Measurements from ENCODE around the gene SP7. TPM values are rescaled to one million over a fixed set of nuclear protein-coding genes. Genes with fewer than 3 reads are reported as not detected.

The SP7 gene
- total RNA-seq, 1 donor from 2014 or later, result 0.31 TPM

DNA sequence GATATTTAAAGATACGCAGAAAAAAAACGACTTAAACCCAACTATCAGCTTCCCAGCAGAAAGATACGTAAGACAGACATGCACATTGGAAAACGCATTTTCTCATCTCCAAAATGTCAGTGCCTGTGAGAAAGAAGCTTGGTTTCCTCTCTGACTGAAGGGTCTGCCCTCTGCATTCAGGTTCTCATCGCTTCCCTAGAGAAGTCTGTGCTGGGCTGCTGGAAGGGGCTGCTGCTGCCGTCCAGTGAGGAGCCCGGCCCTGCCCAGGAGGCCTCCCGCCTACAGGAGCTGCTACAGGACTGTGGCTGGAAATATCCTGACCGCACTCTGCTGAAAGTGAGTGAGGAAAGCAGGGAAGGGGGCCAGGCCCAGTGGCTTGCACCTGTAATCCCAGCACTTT lies 45.5 kb downstream of the SP7 start:
- DNase-seq (ENCODE audit: low spot score) (no peak), ATAC-seq (no peak)
- intact Hi-C loops (cut with DNase I), result no loop called here

DNA sequence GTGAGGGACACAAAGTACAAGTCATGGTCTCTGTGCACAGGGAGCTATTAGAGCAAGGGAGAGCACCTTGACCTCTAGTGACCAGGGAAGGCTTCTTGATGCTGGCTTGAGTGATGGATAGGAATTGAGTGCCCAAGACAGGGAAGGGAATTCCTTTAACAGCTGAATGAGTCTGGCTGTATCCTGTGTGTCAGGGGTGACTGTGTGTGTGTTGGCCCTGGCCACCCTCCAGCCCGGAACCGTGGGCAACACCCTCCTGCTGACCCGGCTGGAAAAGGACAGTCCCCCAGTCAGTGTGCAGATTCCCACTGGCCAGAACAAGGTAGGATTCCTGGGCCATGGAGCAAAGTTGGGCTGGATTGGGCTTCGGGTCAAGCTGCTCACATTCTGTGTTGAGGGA lies 46.3 kb downstream of the SP7 start:
- DNase-seq (ENCODE audit: low spot score), result no peak
- intact Hi-C loops (cut with DNase I), result loop anchor here (2.0 kb wide), 1 partner anchor 77 kb away; no protein-coding TSS in a partner anchor
- no peak for ATAC-seq

DNA sequence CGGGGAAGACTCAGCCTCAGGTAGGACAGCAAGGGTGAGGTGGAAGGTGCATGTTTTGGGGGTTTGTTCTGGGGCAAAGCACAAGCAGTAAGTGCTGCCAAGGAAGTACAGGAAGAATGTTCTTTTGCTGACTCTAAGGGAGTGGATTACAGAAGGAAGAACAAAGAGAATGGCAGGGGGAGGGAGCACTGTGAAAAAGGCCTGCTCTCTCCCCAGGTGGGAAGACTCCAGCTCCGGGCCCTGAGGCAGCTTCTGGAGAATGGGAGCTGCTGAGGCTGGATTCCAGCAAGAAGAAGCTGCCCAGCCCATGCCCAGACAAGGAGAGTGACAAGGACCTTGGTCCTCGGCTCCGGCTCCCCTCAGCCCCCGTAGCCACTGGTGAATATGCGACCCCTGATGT lies 47.8 kb downstream of the SP7 start:
- intact Hi-C loops (cut with DNase I), result loop anchor here (2.0 kb wide), 1 partner anchor 76 kb away; no protein-coding TSS in a partner anchor
- ATAC-seq (no peak), DNase-seq (ENCODE audit: low spot score) (no peak)

DNA sequence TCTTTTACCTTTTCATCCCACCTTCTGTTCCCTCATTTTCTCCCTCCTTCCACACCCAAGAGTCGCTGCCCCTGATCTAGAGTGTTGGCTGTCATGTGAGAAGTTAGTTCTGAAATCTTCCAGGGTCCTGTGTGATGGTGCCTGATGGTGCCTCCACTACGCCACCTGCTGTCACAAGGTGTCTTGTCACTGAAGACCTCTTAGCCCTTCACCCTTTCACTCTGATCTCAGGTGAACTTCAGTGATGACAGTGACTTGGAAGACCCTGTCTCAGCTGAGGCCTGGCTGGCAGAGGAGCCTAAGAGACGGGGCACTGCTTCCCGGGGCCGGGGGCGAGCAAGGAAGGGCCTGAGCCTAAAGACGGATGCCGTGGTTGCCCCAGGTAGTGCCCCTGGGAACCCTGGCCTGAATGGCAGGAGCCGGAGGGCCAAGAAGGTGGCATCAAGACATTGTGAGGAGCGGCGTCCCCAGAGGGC lies 48.4 kb downstream of the SP7 start:
- intact Hi-C loops (cut with DNase I), result loop anchor here (2.0 kb wide), 1 partner anchor 75 kb away; no protein-coding TSS in a partner anchor
- DNase-seq (ENCODE audit: low spot score), result peak; percentile 82
- peak; percentile 85 for ATAC-seq

GRCh38 chr12:53286448-53286847 lies 49.7 kb downstream of the SP7 start:
- intact Hi-C loops (cut with DNase I), result no loop called here
- ATAC-seq, result no peak

DNA sequence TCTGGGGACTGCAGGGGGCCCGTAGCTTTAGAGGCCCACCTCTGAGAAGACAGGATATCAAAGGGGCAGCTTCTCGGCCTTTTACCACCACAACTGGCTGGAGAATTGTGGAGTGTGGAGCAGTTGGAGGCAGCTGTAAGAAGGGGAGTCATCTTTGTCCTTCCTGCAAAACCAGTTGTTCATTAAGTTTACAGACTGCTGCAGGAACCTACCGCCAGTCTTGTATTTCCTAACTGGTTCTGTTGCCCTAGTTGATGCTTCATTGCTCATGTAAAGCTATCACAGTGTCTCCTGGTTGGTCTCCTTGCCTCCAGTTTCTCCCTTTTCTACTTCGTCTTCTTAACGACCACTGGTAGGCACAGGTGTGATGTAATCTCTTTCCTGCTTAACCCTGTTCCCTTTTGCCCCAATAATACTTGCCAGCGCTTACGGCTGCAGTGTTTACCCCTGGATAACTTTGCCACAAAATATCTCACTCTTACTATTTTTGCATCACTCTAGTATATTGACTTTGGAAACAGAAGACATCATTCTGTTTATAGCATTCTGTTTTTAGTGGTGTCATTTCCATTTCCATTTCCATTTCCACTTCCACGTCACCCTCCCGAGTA lies 56.2 kb downstream of the SP7 start:
- no peak for ATAC-seq
- no peak for DNase-seq (ENCODE audit: low spot score)
- intact Hi-C loops (cut with DNase I), result no loop called here

More at GRCh38 chr12:53286448-53286847, 49.7 kb downstream of the SP7 start:
- DNase-seq (ENCODE audit: low spot score), result no peak

DNA sequence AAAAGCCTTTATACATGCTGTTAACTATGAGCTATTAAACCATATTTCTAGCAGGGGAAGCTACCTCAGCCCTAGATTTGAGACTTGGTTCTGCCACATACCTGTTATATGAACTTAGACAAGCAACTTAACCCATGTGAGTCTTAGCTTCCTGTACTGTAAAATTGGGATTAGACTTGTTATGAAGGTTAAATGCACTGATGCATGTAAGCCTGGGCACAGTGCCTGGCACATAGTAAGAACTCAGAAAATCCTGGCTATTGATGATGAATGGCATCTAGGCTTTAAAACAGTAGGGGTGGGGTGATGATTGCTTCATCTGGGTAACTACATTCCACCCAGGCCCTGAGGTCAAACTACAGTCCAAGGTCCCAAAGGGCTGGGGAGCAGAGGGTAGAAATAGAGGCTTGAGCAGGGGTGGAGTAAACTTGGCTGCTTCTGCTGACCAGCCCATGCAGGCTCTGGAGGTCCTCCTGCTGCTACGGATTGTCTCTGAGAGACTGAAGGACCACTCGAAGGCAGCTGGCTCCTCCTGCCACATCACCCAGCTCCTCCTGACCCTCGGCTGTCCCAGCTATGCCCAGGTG lies 56.8 kb downstream of the SP7 start:
- DNase-seq (ENCODE audit: low spot score) (no peak), ATAC-seq (peak; percentile 25)
- intact Hi-C loops (cut with DNase I), result no loop called here

DNA sequence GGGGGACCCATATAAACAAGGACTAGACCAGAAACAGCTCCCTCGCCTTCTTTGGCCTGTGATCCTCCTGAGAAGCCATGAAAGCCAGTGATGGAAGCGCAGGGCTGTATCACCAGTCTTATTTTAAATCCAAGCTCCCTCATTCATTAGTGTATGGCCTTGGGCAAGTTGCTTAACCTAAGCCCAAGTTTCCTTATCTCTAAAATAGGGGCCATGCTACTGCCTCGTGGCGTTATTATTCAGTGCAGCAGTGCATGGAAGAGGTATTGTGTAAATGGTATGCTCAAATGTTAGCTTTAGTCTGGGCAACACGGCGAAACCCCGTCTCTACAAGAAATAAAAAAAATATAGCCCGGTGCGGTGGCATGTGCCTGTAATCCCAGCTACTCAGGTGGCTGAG lies 58.2 kb downstream of the SP7 start:
- intact Hi-C loops (cut with DNase I), result no loop called here
- ATAC-seq, result no peak
- no peak for DNase-seq (ENCODE audit: low spot score)

Other genes starting within 250 kb of the SP7 start
- 1,832 TPM for gene IGFBP6, start 238.7 kb downstream of the SP7 start, total RNA-seq
- gene SOAT2, start 232.9 kb downstream of the SP7 start, total RNA-seq, result 1.2 TPM
- 51.0 TPM for gene ZNF740, start 155.6 kb downstream of the SP7 start, total RNA-seq
- 81.7 TPM for gene CSAD, start 155.4 kb downstream of the SP7 start, total RNA-seq
- 33.4 TPM for gene ITGB7, start 129.1 kb downstream of the SP7 start, total RNA-seq
- gene RARG, start 104.1 kb downstream of the SP7 start, total RNA-seq, result 56.3 TPM
- gene ESPL1, start 68.1 kb downstream of the SP7 start, total RNA-seq, result 1.2 TPM
- 490 TPM for gene PFDN5, start 40.8 kb downstream of the SP7 start, total RNA-seq
- 31.9 TPM for gene MYG1, start 36.7 kb downstream of the SP7 start, total RNA-seq
- gene AAAS, start 14.7 kb downstream of the SP7 start, total RNA-seq, result 41.1 TPM
- 101 TPM for gene SP1, start 43.8 kb upstream of the SP7 start, total RNA-seq
- not detected for gene AMHR2, start 87.5 kb upstream of the SP7 start, total RNA-seq
- 86.4 TPM for gene PRR13, start 105.4 kb upstream of the SP7 start, total RNA-seq
- gene PCBP2, start 115.7 kb upstream of the SP7 start, total RNA-seq, result 772 TPM
- gene MAP3K12, start 163.1 kb upstream of the SP7 start, total RNA-seq, result 28.6 TPM
- 19.4 TPM for gene TARBP2, start 164.9 kb upstream of the SP7 start, total RNA-seq
- not detected for gene NPFF, start 171.1 kb upstream of the SP7 start, total RNA-seq